SK-N-SH (cell line): Measurements from ENCODE around the gene COL26A1.

Source experiments
- EP300 ChIP-seq, 2 experiments: IDR thresholded peaks; 2 replicates each; pipeline versions ENCODE4 v1.4.0 to v1.6.1; 2012; ENCODE audit warnings: borderline replicate concordance in 1 of 2, low read depth in 1 of 2, low read length in 1 of 2
- FOXJ3 ChIP-seq: sonication (generic); formaldehyde crosslinking; IDR thresholded peaks from 2 replicates; pipeline ENCODE4 v1.5.1; 2020; ENCODE audit warnings: mild to moderate bottlenecking, missing genetic modification reagents
- FOXM1 ChIP-seq: IDR thresholded peaks from 2 replicates; pipeline ENCODE4 v1.4.0; 2012; ENCODE audit warnings: low read depth, mild to moderate bottlenecking
- MXI1 ChIP-seq: IDR thresholded peaks from 2 replicates; pipeline ENCODE4 v1.6.1; 2012; ENCODE audit warnings: mild to moderate bottlenecking, low read depth, low read length, improper control_type of control experiment
- RAD21 ChIP-seq: IDR thresholded peaks from 2 replicates; pipeline ENCODE4 v1.6.1; 2012; ENCODE audit warnings: mild to moderate bottlenecking, low read length
- SIN3A ChIP-seq: IDR thresholded peaks from 2 replicates; pipeline ENCODE4 v1.6.1; 2012; ENCODE audit warnings: low read depth, mild to moderate bottlenecking, low read length, moderate library complexity, borderline replicate concordance
- TEAD4 ChIP-seq: IDR thresholded peaks from 2 replicates; pipeline ENCODE4 v1.4.0; 2012; ENCODE audit warnings: mild to moderate bottlenecking, borderline replicate concordance; ENCODE audit not compliant: insufficient read depth
- YY1 ChIP-seq: IDR thresholded peaks from 2 replicates; pipeline ENCODE4 v1.4.0; 2012; ENCODE audit warnings: low read depth, mild to moderate bottlenecking
- ZBTB33 ChIP-seq: IDR thresholded peaks from 2 replicates; pipeline ENCODE4 v1.4.0; 2012; ENCODE audit warnings: low read depth, borderline replicate concordance
- TF ChIP-seq, protein P1 (sequence below): fragments of 200-600 bp; sonication (generic); IDR thresholded peaks from 2 replicates; pipeline ENCODE4 v1.6.1; 2017; ENCODE audit warnings: antibody characterized with exemption, mild to moderate bottlenecking, moderate library complexity
- TF ChIP-seq, protein P2 (sequence below): IDR thresholded peaks from 2 replicates; pipeline ENCODE4 v1.4.0; 2012; ENCODE audit warnings: low read depth

DNA sequence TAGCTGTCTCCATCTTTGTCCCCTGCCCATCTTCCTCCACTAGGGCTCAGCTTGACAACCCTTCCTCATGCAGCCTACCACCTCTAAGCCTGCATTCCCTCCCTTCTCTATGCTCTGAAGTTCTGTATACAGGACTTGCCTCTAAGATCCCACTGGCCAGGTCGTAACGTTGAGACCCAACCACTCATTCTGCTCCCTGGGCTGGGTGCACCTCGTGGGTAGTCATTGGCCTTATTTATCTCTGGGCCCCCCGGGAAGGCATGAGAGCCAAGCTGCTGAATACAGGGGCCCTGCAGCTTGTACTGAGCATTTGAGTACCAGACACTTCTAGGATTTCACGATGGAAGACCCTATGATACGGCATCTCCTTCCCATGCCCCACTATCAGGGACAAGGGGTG lies 235.3 kb downstream of the COL26A1 start:
- no peak for TF ChIP-seq SIN3A
- TF ChIP-seq, protein P1, sequence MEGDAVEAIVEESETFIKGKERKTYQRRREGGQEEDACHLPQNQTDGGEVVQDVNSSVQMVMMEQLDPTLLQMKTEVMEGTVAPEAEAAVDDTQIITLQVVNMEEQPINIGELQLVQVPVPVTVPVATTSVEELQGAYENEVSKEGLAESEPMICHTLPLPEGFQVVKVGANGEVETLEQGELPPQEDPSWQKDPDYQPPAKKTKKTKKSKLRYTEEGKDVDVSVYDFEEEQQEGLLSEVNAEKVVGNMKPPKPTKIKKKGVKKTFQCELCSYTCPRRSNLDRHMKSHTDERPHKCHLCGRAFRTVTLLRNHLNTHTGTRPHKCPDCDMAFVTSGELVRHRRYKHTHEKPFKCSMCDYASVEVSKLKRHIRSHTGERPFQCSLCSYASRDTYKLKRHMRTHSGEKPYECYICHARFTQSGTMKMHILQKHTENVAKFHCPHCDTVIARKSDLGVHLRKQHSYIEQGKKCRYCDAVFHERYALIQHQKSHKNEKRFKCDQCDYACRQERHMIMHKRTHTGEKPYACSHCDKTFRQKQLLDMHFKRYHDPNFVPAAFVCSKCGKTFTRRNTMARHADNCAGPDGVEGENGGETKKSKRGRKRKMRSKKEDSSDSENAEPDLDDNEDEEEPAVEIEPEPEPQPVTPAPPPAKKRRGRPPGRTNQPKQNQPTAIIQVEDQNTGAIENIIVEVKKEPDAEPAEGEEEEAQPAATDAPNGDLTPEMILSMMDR = no peak
- no peak for TF ChIP-seq EP300 (IDR thresholded peaks at IDR 0.05; ENCODE audit: borderline replicate concordance in 1 of 2, low read depth in 1 of 2, low read length in 1 of 2)
- TF ChIP-seq RAD21 = no peak
- TF ChIP-seq ZBTB33 = no peak
- TF ChIP-seq YY1 = no peak
- no peak for TF ChIP-seq TEAD4
- no peak for TF ChIP-seq FOXJ3 (CRISPR knock-in tag)
- TF ChIP-seq MXI1 = no peak
- TF ChIP-seq, protein P2, sequence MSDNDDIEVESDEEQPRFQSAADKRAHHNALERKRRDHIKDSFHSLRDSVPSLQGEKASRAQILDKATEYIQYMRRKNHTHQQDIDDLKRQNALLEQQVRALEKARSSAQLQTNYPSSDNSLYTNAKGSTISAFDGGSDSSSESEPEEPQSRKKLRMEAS = no peak
- no peak for TF ChIP-seq FOXM1
